Spinal cord (tissue), 10 donors: Measurements from ENCODE around the gene B4GALT1. TPM values are rescaled to one million over a fixed set of nuclear protein-coding genes. Genes with fewer than 3 reads are reported as not detected.

Source experiments
- DNase-seq, 6 donors: peaks; one replicate each; pipeline versions ENCODE4 v3.0.0 to v3.0.0-alpha.2; 2013 to 2015; ENCODE audit warnings: low spot score in 6 of 6, low read depth in 4 of 6
- H3K27ac ChIP-seq: one replicate; pipeline ENCODE4 v1.5.1; 2013; ENCODE audit warnings: low read depth, low read length, control low read depth
- H3K27me3 ChIP-seq: one replicate; pipeline ENCODE4 v1.6.1; 2013; ENCODE audit warnings: low read length; ENCODE audit not compliant: control insufficient read depth, insufficient read depth
- H3K36me3 ChIP-seq: one replicate; pipeline ENCODE4 v1.6.1; 2013; ENCODE audit warnings: low read length; ENCODE audit not compliant: control insufficient read depth, insufficient read depth
- H3K4me1 ChIP-seq: one replicate; pipeline ENCODE4 v1.6.1; 2013; ENCODE audit warnings: low read length; ENCODE audit not compliant: control insufficient read depth, insufficient read depth
- H3K4me3 ChIP-seq: one replicate; pipeline ENCODE4 v1.5.1; 2013; ENCODE audit warnings: low read depth, low read length, control low read depth
- H3K9me3 ChIP-seq: one replicate; pipeline ENCODE4 v1.6.1; 2013; ENCODE audit warnings: low read length; ENCODE audit not compliant: control insufficient read depth, insufficient read depth
- WGBS: methylation state at CpG from one replicate; pipeline ENCODE4 v1.1.5; 2013; ENCODE audit warnings: missing lambda C conversion rate; ENCODE audit not compliant: insufficient coverage; 5-methylcytosine and 5-hydroxymethylcytosine counted together
- polyA plus RNA-seq, 2 donors: library from polyadenylated mRNA; unstranded; fragments of 120-200 nt; gene quantifications; one replicate each; pipeline ENCODE4 v1.2.1, GENCODE V29; 2013; ENCODE audit not compliant: insufficient read length in 2 of 2
- total RNA-seq, 2 donors: library from RNA; depleted of rRNA in 1 of 2; stranded (reverse); fragments of 120-200 nt in 1 of 2; fragments of >200 nt in 1 of 2; gene quantifications; one replicate each; pipeline versions ENCODE4 v1.2.3 to v1.2.4, GENCODE V29; 2013 to 2014
- donor health status: healthy.

Gene B4GALT1
- total and polyA plus RNA-seq, 4 donors = 9.5 to 13.3 (median 11.3) TPM

DNA sequence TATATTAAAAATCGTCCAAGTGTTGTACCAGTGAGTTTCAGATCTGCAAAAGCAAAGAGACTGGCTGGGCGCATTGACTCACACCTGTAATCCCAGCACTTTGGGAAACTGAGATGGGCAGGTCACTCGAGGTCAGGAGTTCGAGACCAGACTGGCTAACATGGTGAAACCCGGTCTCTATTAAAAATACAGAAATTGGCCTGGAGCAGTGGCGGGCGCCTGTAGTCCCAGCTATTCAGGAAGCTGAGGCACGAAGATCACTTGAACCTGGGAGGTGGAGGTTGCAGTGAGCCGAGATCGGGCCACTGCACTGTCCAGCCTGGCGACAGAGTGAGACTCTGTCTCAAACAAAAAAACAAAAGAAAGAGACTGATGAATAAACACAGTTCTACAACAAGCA, 18.3 kb upstream of the B4GALT1 start:
- no peaks in the 10 kb centered on the region for H3K9me3 ChIP-seq
- 86% methylated on average over 6 of the region's 11 CpGs for WGBS
- no peaks in the 10 kb centered on the region for H3K36me3 ChIP-seq
- no peak overlapping the region for H3K4me3 ChIP-seq
- no peak for DNase-seq
- peaks cover 6% of the 10 kb centered on the region for H3K27me3 ChIP-seq
- no peak overlapping the region for H3K27ac ChIP-seq
- peaks cover 24% of the 10 kb centered on the region for H3K4me1 ChIP-seq

GRCh38 chr9:33184963-33185362, 17.8 kb upstream of the B4GALT1 start:
- Histone ChIP-seq H3K36me3 (no peaks in the 10 kb centered on the region), H3K27ac (no peak overlapping the region), H3K4me3 (no peak overlapping the region), H3K9me3 (no peaks in the 10 kb centered on the region), H3K4me1 (peaks cover 24% of the 10 kb centered on the region), H3K27me3 (peaks cover 6% of the 10 kb centered on the region)
- no CpG with 5 or more reads among the region's 2 CpGs for WGBS
- DNase-seq = no peak

DNA sequence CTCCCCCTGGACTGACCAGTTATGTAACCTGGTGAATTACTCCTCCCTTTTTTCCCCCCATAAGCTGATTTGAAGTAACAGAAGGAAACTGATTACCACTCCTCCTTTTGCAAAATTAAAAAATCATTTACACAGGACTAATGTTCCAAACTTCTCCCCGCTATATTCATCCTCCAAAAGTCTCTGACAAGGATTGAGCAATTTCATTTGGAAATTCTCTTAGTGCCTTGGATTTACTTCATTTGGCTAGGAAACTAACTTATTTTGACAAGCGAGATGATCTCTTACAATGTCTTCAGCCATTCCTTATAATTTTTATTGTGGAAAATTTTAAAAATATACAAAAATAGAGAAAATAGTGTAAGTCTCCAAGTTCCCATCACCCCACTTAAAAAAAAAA, 15.4 kb upstream of the B4GALT1 start:
- Histone ChIP-seq H3K9me3 (no peaks in the 10 kb centered on the region), H3K27ac (no peak overlapping the region), H3K36me3 (no peaks in the 10 kb centered on the region), H3K4me3 (no peak overlapping the region), H3K27me3 (peaks cover 6% of the 10 kb centered on the region), H3K4me1 (peaks cover 8% of the 10 kb centered on the region)
- WGBS = 80% methylated on average over 1 of the region's 2 CpGs
- DNase-seq = no peak

- 76% methylated on average over 5 of the region's 8 CpGs for whole genome bisulfite sequencing
- no peaks in the 10 kb centered on the region for H3K36me3 ChIP-seq
Observed at GRCh38 chr9:33180526-33181184, 13.5 kb upstream of the B4GALT1 start.

DNA sequence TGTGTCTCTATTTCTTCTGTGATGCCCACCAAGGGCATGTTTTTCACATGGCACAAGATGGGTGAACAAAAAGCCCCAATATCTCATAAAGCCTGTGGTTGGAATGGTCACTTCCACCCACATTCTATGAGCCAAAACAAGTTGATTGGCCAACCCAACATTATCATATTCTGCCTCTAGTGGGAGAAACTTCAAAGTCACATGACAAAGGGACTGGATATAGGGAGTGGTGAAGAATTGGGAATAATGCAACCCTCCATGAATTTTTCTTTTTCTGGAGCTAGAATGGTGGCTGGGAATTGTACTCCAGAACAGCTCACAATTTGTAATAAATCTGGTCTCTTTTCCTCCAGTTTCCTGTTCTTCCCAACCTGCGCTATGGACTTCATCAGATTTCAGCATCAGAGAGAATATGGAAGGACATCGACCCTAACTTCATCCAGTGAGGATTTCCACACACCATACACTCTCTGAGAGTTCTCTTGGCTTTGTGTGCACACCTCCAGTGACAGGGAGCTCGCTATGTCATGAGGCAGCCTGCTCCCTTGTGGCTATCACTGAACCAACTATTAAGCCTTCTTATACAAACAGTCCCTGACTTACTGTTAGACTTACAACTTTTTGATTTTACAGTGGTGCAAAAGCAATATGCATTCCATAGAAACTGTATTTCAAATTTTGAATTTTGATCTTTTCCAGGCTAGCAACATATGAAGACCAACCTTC, 12.0 kb upstream of the B4GALT1 start:
- no peak overlapping the region for H3K4me3 ChIP-seq
- H3K36me3 ChIP-seq = no peaks in the 10 kb centered on the region
- no peaks in the 10 kb centered on the region for H3K9me3 ChIP-seq
- H3K27ac ChIP-seq = no peak overlapping the region
- H3K27me3 ChIP-seq = peaks cover 4% of the 10 kb centered on the region
- DNase-seq = no peak
- WGBS = 89% methylated on average over 3 of the region's 3 CpGs
- H3K4me1 ChIP-seq = no peaks in the 10 kb centered on the region

More at GRCh38 chr9:33180526-33181184, 13.5 kb upstream of the B4GALT1 start:
- DNase-seq = no peak
- H3K4me3 ChIP-seq = no peak overlapping the region
- H3K4me1 ChIP-seq = no peaks in the 10 kb centered on the region
- peaks cover 4% of the 10 kb centered on the region for H3K27me3 ChIP-seq
- no peaks in the 10 kb centered on the region for H3K9me3 ChIP-seq
- no peak overlapping the region for H3K27ac ChIP-seq

- peaks cover 4% of the 10 kb centered on the region for H3K27me3 ChIP-seq
- H3K4me1 ChIP-seq = no peaks in the 10 kb centered on the region
- no peaks in the 10 kb centered on the region for H3K9me3 ChIP-seq
- no peak for DNase-seq
- H3K36me3 ChIP-seq = no peaks in the 10 kb centered on the region
- no peak overlapping the region for H3K27ac ChIP-seq
- H3K4me3 ChIP-seq = no peak overlapping the region
Observed at GRCh38 chr9:33177639-33178038, 10.5 kb upstream of the B4GALT1 start.

GRCh38 chr9:33177086-33177485, 9.9 kb upstream of the B4GALT1 start:
- WGBS = no CpG with 5 or more reads among the region's 4 CpGs
- DNase-seq = no peak
- Histone ChIP-seq H3K27me3 (peaks cover 3% of the 10 kb centered on the region), H3K4me3 (no peak overlapping the region), H3K4me1 (no peaks in the 10 kb centered on the region), H3K9me3 (no peaks in the 10 kb centered on the region), H3K27ac (no peak overlapping the region), H3K36me3 (no peaks in the 10 kb centered on the region)

- H3K4me3 ChIP-seq = no peak overlapping the region
- H3K36me3 ChIP-seq = no peaks in the 10 kb centered on the region
- no peaks in the 10 kb centered on the region for H3K27me3 ChIP-seq
- H3K9me3 ChIP-seq = no peaks in the 10 kb centered on the region
- no peak for DNase-seq
- 80% methylated on average over 1 of the region's 6 CpGs for WGBS
- no peaks in the 10 kb centered on the region for H3K4me1 ChIP-seq
- H3K27ac ChIP-seq = no peak overlapping the region
Observed at GRCh38 chr9:33175649-33176325, 8.7 kb upstream of the B4GALT1 start.

- H3K27me3 ChIP-seq = no peaks in the 10 kb centered on the region
- no peaks in the 10 kb centered on the region for H3K36me3 ChIP-seq
- no peaks in the 10 kb centered on the region for H3K9me3 ChIP-seq
- no peak for DNase-seq
- 87% methylated on average over 8 of the region's 8 CpGs for WGBS
- H3K4me1 ChIP-seq = peaks cover 7% of the 10 kb centered on the region
- H3K27ac ChIP-seq = no peak overlapping the region
- no peak overlapping the region for H3K4me3 ChIP-seq
Observed at GRCh38 chr9:33172256-33173238, 5.4 kb upstream of the B4GALT1 start.
